KOPT-K1 (cell line): ENCODE measurements around the gene TMC7.
"Not testable (repeated sequence)": the region's sequence is repeated elsewhere in the genome, so short reads cannot be mapped to it uniquely, and the experiment has no call there.

Source experiments
- H3K27ac ChIP-seq: fragments of 200-600 bp; sonication (generic); 2 replicates; pipeline ENCODE4 v1.5.1; 2016; ENCODE audit warnings: antibody characterized with exemption, mild to moderate bottlenecking, low read depth, low read length; ENCODE audit not compliant: poor library complexity, severe bottlenecking
- H3K36me3 ChIP-seq: fragments of 200-600 bp; sonication (generic); 2 replicates; pipeline ENCODE4 v1.5.1; 2017; ENCODE audit warnings: antibody characterized with exemption, mild to moderate bottlenecking, low read length, moderate library complexity; ENCODE audit not compliant: insufficient read depth
- H3K9me3 ChIP-seq: fragments of 200-600 bp; sonication (generic); 2 replicates; pipeline ENCODE4 v1.5.1; 2017; ENCODE audit warnings: antibody characterized with exemption, low read length, mild to moderate bottlenecking; ENCODE audit not compliant: insufficient read depth, poor library complexity, severe bottlenecking

TMC7 gene

DNA sequence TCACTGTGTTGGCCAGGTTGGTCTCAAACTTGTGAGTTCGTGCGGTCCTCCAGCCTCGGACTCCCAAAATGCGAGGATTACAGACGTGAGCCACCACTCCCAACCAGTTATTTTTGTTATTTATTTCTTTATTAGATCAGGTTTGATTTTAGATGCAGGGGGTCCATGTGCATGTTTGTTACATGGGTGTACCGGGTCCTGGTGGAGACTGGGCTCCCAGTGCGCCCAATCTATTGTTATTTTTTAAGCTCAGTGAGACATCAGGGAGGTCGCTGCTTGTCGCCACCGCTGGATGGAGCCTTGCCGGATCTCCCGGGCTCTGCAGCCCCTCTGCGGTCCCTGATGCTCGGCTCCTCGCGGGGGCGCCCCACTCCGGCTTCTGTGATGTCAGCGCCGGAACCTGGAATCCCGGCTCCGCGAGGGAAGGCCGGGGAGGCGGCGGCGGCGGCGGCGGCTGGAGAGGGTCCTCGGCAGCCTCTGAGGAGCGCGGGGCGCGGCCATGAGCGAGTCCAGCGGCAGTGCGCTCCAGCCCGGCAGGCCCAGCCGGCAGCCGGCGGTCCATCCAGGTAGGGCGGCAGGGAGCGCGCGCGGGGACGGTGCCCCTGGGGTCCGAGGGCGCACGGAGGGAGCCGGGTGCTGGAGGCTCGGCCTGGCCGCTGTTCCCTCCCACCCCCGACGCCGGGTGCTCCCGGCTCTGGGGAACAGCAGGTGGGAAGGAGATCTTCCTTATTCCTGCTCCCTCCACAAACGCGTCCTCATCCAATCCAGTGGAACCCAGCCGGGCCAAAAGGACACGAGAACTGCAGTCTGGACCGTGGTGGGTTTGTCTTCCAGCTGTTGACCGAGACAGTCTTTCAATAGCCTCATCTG is at the start of gene TMC7:
TMC7 (plus strand) TSS at position 370 of the 870 bp plus-strand sequence; CDS start at position 500, 130 bp downstream.
- H3K36me3 ChIP-seq: no peaks in the 10 kb centered on the region
- H3K27ac ChIP-seq: no peak within 1 kb of the TSS
- no peaks in the 10 kb centered on the region for H3K9me3 ChIP-seq

GRCh38 chr16:18936727-18937340 is 46.9 kb upstream of the TMC7 start:
- Histone ChIP-seq H3K27ac (no peak overlapping the region), H3K9me3 (no peaks in the 10 kb centered on the region), H3K36me3 (no peaks in the 10 kb centered on the region)

GRCh38 chr16:18937390-18937789 is 46.3 kb upstream of the TMC7 start:
- Histone ChIP-seq H3K9me3 (no peaks in the 10 kb centered on the region), H3K27ac (no peak overlapping the region), H3K36me3 (no peaks in the 10 kb centered on the region)

DNA sequence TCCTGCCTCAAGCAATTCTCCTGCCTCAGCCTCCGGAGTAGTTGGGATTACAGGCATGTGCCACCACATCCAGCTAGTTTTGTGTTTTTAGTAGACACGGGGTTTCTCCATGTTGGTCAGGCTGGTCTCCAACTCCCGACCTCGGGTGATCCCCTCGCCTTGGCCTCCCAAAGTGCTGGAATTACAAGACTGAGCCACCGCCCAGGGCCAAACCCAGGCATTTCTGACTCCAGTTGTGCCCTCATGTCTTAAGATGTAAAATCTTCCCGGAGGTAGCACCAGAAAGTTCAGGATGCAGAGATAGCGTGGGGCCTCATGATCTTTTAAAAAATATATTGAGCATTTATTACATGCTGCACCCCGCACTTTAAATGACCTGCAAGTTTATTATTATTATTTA is 44.7 kb upstream of the TMC7 start:
- Histone ChIP-seq H3K27ac (no peak overlapping the region), H3K9me3 (no peaks in the 10 kb centered on the region), H3K36me3 (no peaks in the 10 kb centered on the region)

DNA sequence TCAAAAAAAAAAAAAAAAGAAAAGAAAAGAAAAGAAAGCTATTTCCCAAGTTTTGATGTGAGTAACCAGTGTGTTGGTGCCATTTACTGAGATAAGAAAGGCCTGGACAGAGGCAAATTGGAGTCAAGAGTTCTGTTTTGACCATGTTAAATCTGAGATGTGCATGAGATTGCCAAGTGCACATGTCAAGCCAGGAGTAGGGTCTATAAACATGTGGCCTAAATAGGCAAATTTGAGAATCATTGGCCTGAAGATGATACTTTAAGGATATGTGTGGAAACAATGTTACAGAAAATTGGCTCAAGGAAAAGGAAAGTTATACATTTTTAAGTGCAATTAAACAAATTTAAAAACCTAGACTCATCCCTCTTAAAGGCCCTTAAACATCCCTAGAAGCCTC is 42.3 kb upstream of the TMC7 start:
- no peaks in the 10 kb centered on the region for H3K36me3 ChIP-seq
- no peak overlapping the region for H3K27ac ChIP-seq

DNA sequence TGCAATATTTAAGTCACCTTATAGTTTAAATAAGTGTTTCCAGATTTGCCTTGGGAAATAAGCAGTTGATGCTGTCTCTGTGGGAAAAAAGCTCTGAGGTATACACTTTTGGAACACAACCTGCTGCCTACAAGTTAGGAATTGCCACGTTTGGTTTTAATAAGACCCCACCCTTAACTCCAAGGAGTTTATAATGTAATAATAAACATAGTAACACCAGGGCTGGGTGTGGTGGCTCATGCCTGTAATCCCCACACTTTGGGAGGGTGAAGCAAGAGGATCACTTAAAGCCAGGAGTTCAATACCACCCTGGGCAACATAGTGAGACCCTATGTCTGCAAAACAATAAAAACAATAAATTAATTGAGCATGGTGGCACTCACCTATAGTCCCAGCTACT is 41.7 kb upstream of the TMC7 start:
- Histone ChIP-seq H3K9me3 (no peaks in the 10 kb centered on the region), H3K36me3 (no peaks in the 10 kb centered on the region), H3K27ac (no peak overlapping the region)

More for the DNA sequence above, 42.3 kb upstream of the TMC7 start:
- no peaks in the 10 kb centered on the region for H3K9me3 ChIP-seq

DNA sequence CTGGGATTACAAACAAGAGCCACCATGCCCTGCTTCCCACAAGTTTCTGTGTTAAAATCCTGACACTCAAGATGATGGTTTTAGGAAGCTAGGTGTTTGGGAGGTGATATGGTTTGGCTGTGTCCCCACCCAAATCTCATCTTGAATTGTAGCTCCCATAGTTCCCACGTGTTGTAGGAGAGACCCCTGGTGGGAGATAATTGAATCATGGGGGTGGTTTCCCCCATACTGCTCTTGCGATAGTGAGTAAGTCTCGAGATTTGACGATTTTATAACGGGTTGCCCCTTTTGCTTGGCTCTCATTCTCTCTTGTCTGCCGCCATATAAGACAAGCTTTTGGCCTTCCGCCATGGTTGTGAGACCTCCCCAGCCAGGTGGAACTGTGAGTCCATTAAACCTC is 40.3 kb upstream of the TMC7 start:
- H3K9me3 ChIP-seq: no peaks in the 10 kb centered on the region
- H3K36me3 ChIP-seq: no peaks in the 10 kb centered on the region

DNA sequence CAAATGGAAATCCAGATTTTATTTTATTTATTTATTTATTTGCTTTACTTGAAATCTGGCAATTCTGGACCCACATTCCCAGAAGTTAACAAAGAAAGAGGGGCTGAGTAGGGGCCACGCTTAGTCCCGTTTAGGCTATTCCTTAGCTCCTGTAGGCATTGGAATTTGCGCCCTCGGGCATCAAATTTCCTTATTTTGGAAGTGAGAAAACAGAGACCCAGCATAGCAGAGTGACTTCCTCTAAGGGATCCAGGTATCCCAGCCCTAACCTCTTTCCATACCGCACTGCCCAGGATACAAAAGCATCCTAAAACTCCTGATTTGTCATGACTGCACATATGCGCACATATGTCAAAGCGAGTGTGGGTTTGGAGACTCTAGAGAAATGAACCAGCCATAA is 38.5 kb upstream of the TMC7 start:
- no peaks in the 10 kb centered on the region for H3K36me3 ChIP-seq
- no peak overlapping the region for H3K27ac ChIP-seq
- no peaks in the 10 kb centered on the region for H3K9me3 ChIP-seq

More for the DNA sequence above, 40.3 kb upstream of the TMC7 start:
- H3K27ac ChIP-seq: no peak overlapping the region

GRCh38 chr16:18948372-18949020 is 35.2 kb upstream of the TMC7 start:
- Histone ChIP-seq H3K36me3 (no peaks in the 10 kb centered on the region), H3K9me3 (no peaks in the 10 kb centered on the region), H3K27ac (no peak overlapping the region)

DNA sequence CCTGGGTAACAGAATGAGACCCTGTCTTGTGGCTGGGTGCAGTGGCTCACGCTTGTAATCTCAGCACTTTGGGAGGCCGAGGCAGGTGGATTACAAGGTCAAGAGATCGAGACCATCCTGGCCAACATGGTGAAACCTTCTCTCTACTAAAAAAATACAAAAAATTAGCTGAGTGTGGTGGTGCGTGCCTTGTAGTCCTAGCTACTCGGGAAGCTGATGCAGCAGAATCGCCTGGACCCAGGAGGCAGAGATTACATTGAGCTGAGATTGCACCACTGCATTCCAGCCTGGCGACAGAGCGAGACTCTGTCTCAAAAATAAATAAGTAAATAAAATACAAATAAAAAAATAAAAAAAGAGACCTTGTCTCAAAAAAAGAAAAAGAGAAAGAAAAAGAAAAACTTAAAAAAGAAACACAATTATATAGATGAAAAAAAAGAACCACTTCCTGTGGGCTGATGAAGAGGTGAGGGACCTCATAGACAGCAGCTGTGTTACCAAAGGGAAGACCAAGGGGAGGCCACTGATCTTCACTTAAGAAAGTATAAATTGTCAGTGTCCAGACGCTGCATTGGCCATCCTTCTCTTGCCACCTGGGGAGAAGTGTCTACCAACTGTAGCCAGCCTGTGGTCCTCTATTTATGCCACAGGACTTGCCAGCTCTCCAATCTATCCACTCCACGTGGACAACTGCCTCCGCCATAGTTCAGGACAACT is 33.1 kb upstream of the TMC7 start:
- Histone ChIP-seq H3K9me3 (no peaks in the 10 kb centered on the region), H3K27ac (peak overlapping the region; percentile 31), H3K36me3 (no peaks in the 10 kb centered on the region)

- no peaks in the 10 kb centered on the region for H3K9me3 ChIP-seq
- no peaks in the 10 kb centered on the region for H3K36me3 ChIP-seq
- no peak overlapping the region for H3K27ac ChIP-seq
Measured at GRCh38 chr16:18953547-18953946, 30.2 kb upstream of the TMC7 start.

DNA sequence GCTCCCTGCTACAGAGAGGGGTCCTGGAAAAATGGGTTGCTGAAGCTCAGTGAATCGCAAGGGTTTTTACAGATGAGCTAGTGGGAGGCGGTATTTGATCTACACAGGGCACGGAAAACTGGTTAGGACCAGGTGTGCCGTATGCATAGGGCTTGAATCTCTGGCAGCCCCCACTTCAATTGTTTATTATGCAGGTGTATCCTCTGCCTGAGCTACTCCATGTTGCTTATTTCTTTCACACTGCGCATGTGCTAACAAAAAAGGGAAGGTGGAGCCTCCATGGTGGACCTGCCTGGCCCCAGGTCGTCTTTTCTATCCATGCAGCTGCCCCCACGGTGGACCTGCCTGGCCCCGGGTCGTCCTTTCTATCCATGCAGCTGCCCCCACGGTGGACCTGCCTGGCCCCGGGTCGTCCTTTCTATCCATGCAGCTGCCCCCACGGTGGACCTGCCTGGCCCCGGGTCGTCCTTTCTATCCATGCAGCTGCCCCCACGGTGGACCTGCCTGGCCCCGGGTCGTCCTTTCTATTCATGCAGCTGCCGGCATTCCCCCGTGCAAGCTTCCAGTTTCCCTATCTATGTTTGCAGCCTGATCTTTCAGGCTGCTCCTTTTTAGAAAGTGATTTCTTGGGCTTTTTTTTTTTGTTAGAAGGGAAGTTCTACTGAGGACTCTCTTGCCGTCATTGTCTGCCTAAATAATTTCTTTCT is 27.7 kb upstream of the TMC7 start:
- H3K9me3 ChIP-seq, H3K36me3 ChIP-seq: not testable (repeated sequence)
- peak overlapping the region; percentile 19 for H3K27ac ChIP-seq

DNA sequence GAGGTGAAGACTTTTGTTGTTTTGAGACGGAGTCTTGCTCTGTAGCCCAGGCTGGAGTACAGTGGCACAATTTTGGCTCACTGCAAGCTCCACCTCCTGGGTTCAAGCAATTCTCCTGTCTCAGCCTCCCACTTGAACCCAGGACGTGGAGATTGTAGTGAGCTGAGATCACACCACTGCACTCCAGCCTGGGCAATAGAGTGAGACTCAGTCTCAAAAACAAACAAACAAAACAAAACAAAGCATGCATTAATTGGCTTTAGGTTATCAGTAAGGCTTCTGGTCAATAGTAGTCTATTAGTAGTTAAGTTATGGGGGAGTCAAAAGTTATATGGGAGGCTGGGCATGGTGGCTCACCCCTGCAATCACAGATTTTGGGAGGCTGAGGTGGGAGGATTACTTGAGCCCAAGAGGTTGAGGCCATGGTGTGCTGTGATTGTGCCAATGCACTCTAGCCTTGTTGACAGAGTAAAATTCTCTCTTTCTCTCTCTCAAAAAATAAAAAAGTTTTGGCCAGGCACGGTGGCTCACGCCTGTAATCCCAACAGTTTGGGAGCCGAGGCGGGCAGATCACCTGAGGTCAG is 27.0 kb upstream of the TMC7 start:
- H3K9me3 ChIP-seq, H3K36me3 ChIP-seq: not testable (repeated sequence)
- H3K27ac ChIP-seq: peak overlapping the region; percentile 19

- no peaks in the 10 kb centered on the region for H3K9me3 ChIP-seq
- H3K27ac ChIP-seq: no peak overlapping the region
- no peaks in the 10 kb centered on the region for H3K36me3 ChIP-seq
Measured at GRCh38 chr16:18958621-18959029, 25.1 kb upstream of the TMC7 start.
